ENCODE data around the gene NBPF3. TPM values are rescaled to one million over a fixed set of nuclear protein-coding genes. Genes with fewer than 3 reads are reported as not detected.

NBPF3 gene
- total RNA-seq, 1 experiment from 2014 or later: 15.9 TPM

DNA sequence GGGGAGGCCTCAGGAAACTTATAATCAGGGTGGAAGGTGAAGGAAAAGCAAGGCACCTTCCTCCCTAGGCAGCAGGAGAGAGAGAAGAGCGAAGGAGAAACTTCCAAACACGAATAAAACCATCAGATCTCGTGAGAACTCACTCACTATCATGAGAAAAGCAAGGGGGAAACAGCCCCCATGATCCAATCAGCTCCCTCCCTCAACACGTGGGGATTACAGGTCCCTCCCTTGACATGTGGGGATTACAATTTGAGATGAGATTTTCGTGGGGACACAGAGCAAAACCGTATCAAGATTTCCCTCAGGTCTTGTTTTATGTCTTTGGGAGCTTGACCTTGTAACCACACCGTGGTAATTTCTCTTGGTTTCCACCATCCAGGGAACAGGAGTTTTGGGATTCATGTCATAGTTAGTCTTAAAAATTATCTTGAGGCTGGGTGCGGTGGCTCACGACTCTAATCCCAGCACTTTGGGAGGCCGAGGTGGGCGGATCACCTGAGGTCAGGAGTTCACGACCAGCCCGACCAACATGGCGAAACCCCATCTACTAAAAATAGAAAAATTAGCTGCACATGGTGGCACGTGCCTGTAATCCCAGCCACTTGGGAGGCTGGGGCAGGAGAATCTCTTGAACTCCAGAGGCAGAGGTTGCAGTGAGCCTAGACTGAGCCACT is 47.2 kb upstream of the NBPF3 start:
- Histone ChIP-seq H3K27me3 (ENCODE audit: control insufficient read depth, insufficient read depth, low read length) (no peaks in the 10 kb centered on the region), H3K36me3 (ENCODE audit: control insufficient read depth, insufficient read depth, low read length) (no peaks in the 10 kb centered on the region), H3K9me3 (ENCODE audit: control insufficient read depth, insufficient read depth, low read depth, low read length) (no peaks in the 10 kb centered on the region), H3K4me1 (ENCODE audit: control insufficient read depth, insufficient read depth, low read length) (no peaks in the 10 kb centered on the region), H3K4me3 (ENCODE audit: low read depth in 2 of 2, low read length in 2 of 2) (no peak overlapping the region), H3K27ac (ENCODE audit: low read length) (no peak overlapping the region)
- intact Hi-C loops (cut with micrococcal nuclease; ENCODE audit: unreplicated experiment) (no loop called here), in situ Hi-C loops (cut with HindIII; ENCODE audit: low pct_unique_long_range_greater_than_20kb, low sequenced_read_pairs) (no loop called here)
- ChIA-PET CTCF (no interaction called here), POLR2A (no interaction called here)
- no peak for DNase-seq (ENCODE audit: low read depth, low spot score)
- no peak for TF ChIP-seq SIN3A (IDR thresholded peaks at IDR 0.05; ENCODE audit: borderline replicate concordance, insufficient read depth, low read depth, low read length)
- TF ChIP-seq, protein P1, sequence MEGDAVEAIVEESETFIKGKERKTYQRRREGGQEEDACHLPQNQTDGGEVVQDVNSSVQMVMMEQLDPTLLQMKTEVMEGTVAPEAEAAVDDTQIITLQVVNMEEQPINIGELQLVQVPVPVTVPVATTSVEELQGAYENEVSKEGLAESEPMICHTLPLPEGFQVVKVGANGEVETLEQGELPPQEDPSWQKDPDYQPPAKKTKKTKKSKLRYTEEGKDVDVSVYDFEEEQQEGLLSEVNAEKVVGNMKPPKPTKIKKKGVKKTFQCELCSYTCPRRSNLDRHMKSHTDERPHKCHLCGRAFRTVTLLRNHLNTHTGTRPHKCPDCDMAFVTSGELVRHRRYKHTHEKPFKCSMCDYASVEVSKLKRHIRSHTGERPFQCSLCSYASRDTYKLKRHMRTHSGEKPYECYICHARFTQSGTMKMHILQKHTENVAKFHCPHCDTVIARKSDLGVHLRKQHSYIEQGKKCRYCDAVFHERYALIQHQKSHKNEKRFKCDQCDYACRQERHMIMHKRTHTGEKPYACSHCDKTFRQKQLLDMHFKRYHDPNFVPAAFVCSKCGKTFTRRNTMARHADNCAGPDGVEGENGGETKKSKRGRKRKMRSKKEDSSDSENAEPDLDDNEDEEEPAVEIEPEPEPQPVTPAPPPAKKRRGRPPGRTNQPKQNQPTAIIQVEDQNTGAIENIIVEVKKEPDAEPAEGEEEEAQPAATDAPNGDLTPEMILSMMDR (IDR thresholded peaks at IDR 0.05): no peak
- no peak for TF ChIP-seq POLR2AphosphoS5 (IDR thresholded peaks at IDR 0.05; ENCODE audit: low read depth, low read length)
- ATAC-seq: no peak
- no TSS peak for BruUV-seq (replicated peaks)

DNA sequence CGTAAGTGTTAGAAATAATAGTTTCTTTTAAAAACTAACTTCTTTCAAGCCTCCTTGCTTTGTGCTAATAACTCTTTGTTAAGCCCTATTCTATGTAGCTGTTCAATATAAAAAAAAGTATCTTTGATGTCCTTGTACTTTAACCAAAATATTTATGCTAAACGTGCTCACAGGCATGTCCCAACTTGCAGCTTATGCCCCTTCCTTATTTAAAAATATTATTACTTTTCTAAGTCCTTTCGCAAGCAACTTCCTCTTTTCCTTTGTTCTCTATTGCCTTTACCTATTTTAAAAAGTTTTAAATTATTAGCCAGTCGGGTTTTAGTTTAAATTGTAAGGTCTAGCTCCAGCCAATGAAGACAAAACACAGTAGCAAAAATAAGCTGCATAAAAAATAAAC is 43.4 kb upstream of the NBPF3 start:
- ChIA-PET CTCF (no interaction called here), POLR2A (no interaction called here)
- no peak for TF ChIP-seq POLR2AphosphoS5 (IDR thresholded peaks at IDR 0.05; ENCODE audit: low read depth, low read length)
- TF ChIP-seq, protein P2, sequence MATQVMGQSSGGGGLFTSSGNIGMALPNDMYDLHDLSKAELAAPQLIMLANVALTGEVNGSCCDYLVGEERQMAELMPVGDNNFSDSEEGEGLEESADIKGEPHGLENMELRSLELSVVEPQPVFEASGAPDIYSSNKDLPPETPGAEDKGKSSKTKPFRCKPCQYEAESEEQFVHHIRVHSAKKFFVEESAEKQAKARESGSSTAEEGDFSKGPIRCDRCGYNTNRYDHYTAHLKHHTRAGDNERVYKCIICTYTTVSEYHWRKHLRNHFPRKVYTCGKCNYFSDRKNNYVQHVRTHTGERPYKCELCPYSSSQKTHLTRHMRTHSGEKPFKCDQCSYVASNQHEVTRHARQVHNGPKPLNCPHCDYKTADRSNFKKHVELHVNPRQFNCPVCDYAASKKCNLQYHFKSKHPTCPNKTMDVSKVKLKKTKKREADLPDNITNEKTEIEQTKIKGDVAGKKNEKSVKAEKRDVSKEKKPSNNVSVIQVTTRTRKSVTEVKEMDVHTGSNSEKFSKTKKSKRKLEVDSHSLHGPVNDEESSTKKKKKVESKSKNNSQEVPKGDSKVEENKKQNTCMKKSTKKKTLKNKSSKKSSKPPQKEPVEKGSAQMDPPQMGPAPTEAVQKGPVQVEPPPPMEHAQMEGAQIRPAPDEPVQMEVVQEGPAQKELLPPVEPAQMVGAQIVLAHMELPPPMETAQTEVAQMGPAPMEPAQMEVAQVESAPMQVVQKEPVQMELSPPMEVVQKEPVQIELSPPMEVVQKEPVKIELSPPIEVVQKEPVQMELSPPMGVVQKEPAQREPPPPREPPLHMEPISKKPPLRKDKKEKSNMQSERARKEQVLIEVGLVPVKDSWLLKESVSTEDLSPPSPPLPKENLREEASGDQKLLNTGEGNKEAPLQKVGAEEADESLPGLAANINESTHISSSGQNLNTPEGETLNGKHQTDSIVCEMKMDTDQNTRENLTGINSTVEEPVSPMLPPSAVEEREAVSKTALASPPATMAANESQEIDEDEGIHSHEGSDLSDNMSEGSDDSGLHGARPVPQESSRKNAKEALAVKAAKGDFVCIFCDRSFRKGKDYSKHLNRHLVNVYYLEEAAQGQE (IDR thresholded peaks at IDR 0.05; ENCODE audit: insufficient read depth in 1 of 2, low read depth in 2 of 2, low read length in 1 of 2): no peak
- TF ChIP-seq SIN3A (IDR thresholded peaks at IDR 0.05; ENCODE audit: borderline replicate concordance, insufficient read depth, low read depth, low read length): no peak
- TF ChIP-seq, protein P1 (IDR thresholded peaks at IDR 0.05): no peak
- TF ChIP-seq TCF7L2 (IDR thresholded peaks at IDR 0.05; ENCODE audit: low read depth, low read length): no peak
- H3K9me3 ChIP-seq (ENCODE audit: control insufficient read depth, insufficient read depth, low read depth, low read length): no peaks in the 10 kb centered on the region
- no TSS peak for BruUV-seq (replicated peaks)
- H3K4me1 ChIP-seq (ENCODE audit: control insufficient read depth, insufficient read depth, low read length): no peaks in the 10 kb centered on the region
- no peak for ATAC-seq
- H3K27ac ChIP-seq (ENCODE audit: low read length): no peak overlapping the region
- H3K4me3 ChIP-seq (ENCODE audit: low read depth in 2 of 2, low read length in 2 of 2): no peak overlapping the region
- H3K36me3 ChIP-seq (ENCODE audit: control insufficient read depth, insufficient read depth, low read length): no peaks in the 10 kb centered on the region
- intact Hi-C loops (cut with micrococcal nuclease; ENCODE audit: unreplicated experiment) (no loop called here), in situ Hi-C loops (cut with HindIII; ENCODE audit: low pct_unique_long_range_greater_than_20kb, low sequenced_read_pairs) (no loop called here)
- no peak for DNase-seq (ENCODE audit: low read depth, low spot score)
- H3K27me3 ChIP-seq (ENCODE audit: control insufficient read depth, insufficient read depth, low read length): no peaks in the 10 kb centered on the region; the same call in 1 of the 2 replicates
